Fibroblast of lung (primary cell): ENCODE measurements around the gene CTSW. TPM values are rescaled to one million over a fixed set of nuclear protein-coding genes. Genes with fewer than 3 reads are reported as not detected.

Experiments used
- DNase-seq, 2 donors: peaks; one replicate each; pipeline versions ENCODE4 v3.0.0 to v3.0.0-alpha.2; 2010; ENCODE audit warnings: low read depth in 2 of 2
- H2AFZ ChIP-seq: 2 replicates; pipeline ENCODE4 v1.5.1; 2012; ENCODE audit warnings: low read length, control low read depth, inconsistent platforms
- H3K27ac ChIP-seq: 2 replicates; pipeline ENCODE4 v1.5.1; 2011; ENCODE audit warnings: low read length, control low read depth; ENCODE audit not compliant: insufficient read depth
- H3K27me3 ChIP-seq: 2 replicates; pipeline ENCODE4 v1.5.1; 2011; ENCODE audit warnings: mild to moderate bottlenecking, low read length; ENCODE audit not compliant: control insufficient read depth, insufficient read depth
- H3K36me3 ChIP-seq: 2 replicates; pipeline ENCODE4 v1.5.1; 2011; ENCODE audit warnings: low read length; ENCODE audit not compliant: control insufficient read depth, insufficient read depth
- H3K4me1 ChIP-seq: 2 replicates; pipeline ENCODE4 v1.5.1; 2011; ENCODE audit warnings: low read length; ENCODE audit not compliant: control insufficient read depth, insufficient read depth; ENCODE audit errors: extremely low read depth
- H3K4me2 ChIP-seq: 2 replicates; pipeline ENCODE4 v1.5.1; 2011; ENCODE audit warnings: low read length, control low read depth; ENCODE audit not compliant: insufficient read depth; ENCODE audit errors: extremely low read depth
- H3K4me3 ChIP-seq, 4 experiments: fragments of 200-600 bp in 1 of 4; sonication (generic) in 1 of 4; replicated peaks in 1 of 4; 2 replicates each; pipeline ENCODE4 v1.5.1; 2011 to 2016; ENCODE audit warnings: low read length in 4 of 4, low read depth in 3 of 4, mild to moderate bottlenecking in 3 of 4, control low read depth in 2 of 4, inconsistent platforms in 1 of 4, mixed read lengths in 1 of 4; ENCODE audit not compliant: insufficient read depth in 1 of 4; ENCODE audit errors: control extremely low read depth in 1 of 4
- H3K79me2 ChIP-seq: 2 replicates; pipeline ENCODE4 v1.5.1; 2012; ENCODE audit warnings: mild to moderate bottlenecking, low read length, inconsistent platforms; ENCODE audit not compliant: control insufficient read depth, insufficient read depth
- H3K9ac ChIP-seq: 2 replicates; pipeline ENCODE4 v1.5.1; 2011; ENCODE audit warnings: mild to moderate bottlenecking, low read length, control low read depth; ENCODE audit not compliant: insufficient read depth
- H3K9me3 ChIP-seq: 2 replicates; pipeline ENCODE4 v1.5.1; 2012; ENCODE audit warnings: low read depth, low read length; ENCODE audit not compliant: control insufficient read depth, insufficient read depth
- H4K20me1 ChIP-seq: 2 replicates; pipeline ENCODE4 v1.5.1; 2011; ENCODE audit warnings: low read length; ENCODE audit not compliant: control insufficient read depth, insufficient read depth; ENCODE audit errors: extremely low read depth
- CTCF ChIP-seq, 2 donors: IDR thresholded peaks in 1 of 2; conservative IDR thresholded peaks in 1 of 2; 1 replicate in 1 of 2; 2 replicates in 1 of 2; pipeline ENCODE4 v1.5.1; 2011 to 2012; ENCODE audit warnings: low read length in 2 of 2, control low read depth in 1 of 2, inconsistent platforms in 1 of 2, low read depth in 1 of 2, mild to moderate bottlenecking in 1 of 2
- EZH2 ChIP-seq: IDR thresholded peaks from 2 replicates; pipeline ENCODE4 v1.5.1; 2012; ENCODE audit warnings: low read length, control low read depth, mild to moderate bottlenecking; ENCODE audit errors: missing control alignments
- polyA plus RNA-seq, 2 donors: library from polyadenylated mRNA; depleted of rRNA in 1 of 2; stranded (reverse) in 1 of 2; unstranded in 1 of 2; fragments of >200 nt; gene quantifications; 2 replicates each; pipeline ENCODE4 v1.2.1, GENCODE V29; 2011 to 2012; ENCODE audit warnings: missing spikeins in 1 of 2
- total RNA-seq: library from RNA; depleted of rRNA; stranded (reverse); fragments of >200 nt; gene quantifications from 2 replicates; pipeline ENCODE4 v1.2.1, GENCODE V29; 2014

CTSW gene
- total and polyA plus RNA-seq, 2 donors (not counting 1 experiment from before 2014, with no cell fraction given) = not detected

GRCh38 chr11:65885808-65886536 is 6.3 kb downstream of the CTSW start:
- no peaks in the 10 kb centered on the region for H3K27me3 ChIP-seq
- H3K79me2 ChIP-seq = peaks cover 29% of the 10 kb centered on the region
- H4K20me1 ChIP-seq = no peaks in the 10 kb centered on the region
- no peaks in the 10 kb centered on the region for H3K9me3 ChIP-seq
- no peak overlapping the region for H3K9ac ChIP-seq
- no peak overlapping the region for H3K4me2 ChIP-seq
- DNase-seq = no peak
- no peak overlapping the region for H3K4me3 ChIP-seq
- H3K36me3 ChIP-seq = peaks cover 35% of the 10 kb centered on the region
- H2AFZ ChIP-seq = no peak overlapping the region
- no peak overlapping the region for H3K27ac ChIP-seq
- TF ChIP-seq CTCF (conservative IDR thresholded peaks at IDR 0.05 in 1 of 2, IDR thresholded peaks at IDR 0.05 in 1 of 2; ENCODE audit: low read depth in 1 of 2, low read length in 2 of 2) (no peak), EZH2 (no peak)
- peaks cover 14% of the 10 kb centered on the region for H3K4me1 ChIP-seq

- DNase-seq = no peak
- no peaks in the 10 kb centered on the region for H3K27me3 ChIP-seq
- peaks cover 40% of the 10 kb centered on the region for H3K79me2 ChIP-seq
- peak overlapping the region; percentile 65 for H3K9ac ChIP-seq
- H4K20me1 ChIP-seq = no peaks in the 10 kb centered on the region
- H3K9me3 ChIP-seq = no peaks in the 10 kb centered on the region
- peak overlapping the region; percentile 98 for H3K27ac ChIP-seq
- H3K4me1 ChIP-seq = peaks cover 14% of the 10 kb centered on the region
- TF ChIP-seq EZH2 (no peak), CTCF (conservative IDR thresholded peaks at IDR 0.05 in 1 of 2, IDR thresholded peaks at IDR 0.05 in 1 of 2; ENCODE audit: low read depth in 1 of 2, low read length in 2 of 2) (no peak)
- H3K4me2 ChIP-seq = peak overlapping the region; percentile 96
- no peak overlapping the region for H2AFZ ChIP-seq
- H3K36me3 ChIP-seq = peaks cover 38% of the 10 kb centered on the region
- peak overlapping the region; percentile 49 to 85 (median 64) for H3K4me3 ChIP-seq
These were observed 7.4 kb downstream of the CTSW start for GRCh38 chr11:65886826-65887722.

GRCh38 chr11:65887723-65888162 is 8.1 kb downstream of the CTSW start:
- Histone ChIP-seq H3K4me1 (peaks cover 15% of the 10 kb centered on the region), H3K79me2 (peaks cover 47% of the 10 kb centered on the region), H3K27me3 (no peaks in the 10 kb centered on the region)

More at GRCh38 chr11:65887723-65888162, 8.1 kb downstream of the CTSW start:
- H3K4me3 ChIP-seq = peak overlapping the region; percentile 49 to 85 (median 64)
- no peaks in the 10 kb centered on the region for H4K20me1 ChIP-seq
- no peak for DNase-seq
- no peaks in the 10 kb centered on the region for H3K9me3 ChIP-seq
- TF ChIP-seq CTCF (conservative IDR thresholded peaks at IDR 0.05 in 1 of 2, IDR thresholded peaks at IDR 0.05 in 1 of 2; ENCODE audit: low read depth in 1 of 2, low read length in 2 of 2) = no peak
- no peak for TF ChIP-seq EZH2
- H3K9ac ChIP-seq = peak overlapping the region; percentile 65
- no peak overlapping the region for H2AFZ ChIP-seq
- H3K27ac ChIP-seq = peak overlapping the region; percentile 98
- H3K4me2 ChIP-seq = peak overlapping the region; percentile 96
- peaks cover 35% of the 10 kb centered on the region for H3K36me3 ChIP-seq
